ENCODE data around the gene SSR3. TPM values are rescaled to one million over a fixed set of nuclear protein-coding genes. Genes with fewer than 3 reads are reported as not detected.

Gene SSR3
- total and polyA plus RNA-seq, 2 of the 13 experiments (the other 11 are each of a cell fraction or from before 2014, with no cell fraction given), result 229 to 325 TPM

GRCh38 chr3:156582532-156583183, 27.7 kb upstream of the SSR3 start:
- Histone ChIP-seq H3K9ac (ENCODE audit: insufficient read depth, low read depth, low read length) (no peak overlapping the region), H2AFZ (ENCODE audit: low read length) (no peak overlapping the region), H3K4me3 (replicated peaks in 1 of 3; ENCODE audit: insufficient read depth in 1 of 3, low read depth in 2 of 3, low read length in 3 of 3) (no peak overlapping the region), H3K27ac (ENCODE audit: extremely low read length, insufficient read depth, low read length) (no peak overlapping the region), H3K27me3 (ENCODE audit: control insufficient read depth in 1 of 2, insufficient read depth in 2 of 2, low read length in 2 of 2) (no peaks in the 10 kb centered on the region), H3K4me2 (ENCODE audit: low read depth, low read length) (no peak overlapping the region), H3K36me3 (replicated peaks in 1 of 2; ENCODE audit: control insufficient read depth in 1 of 2, insufficient read depth in 2 of 2, low read length in 2 of 2) (no peaks in the 10 kb centered on the region), H4K20me1 (ENCODE audit: insufficient read depth, low read length) (no peaks in the 10 kb centered on the region), H3K4me1 (ENCODE audit: insufficient read depth, low read length) (peaks cover 11% of the 10 kb centered on the region; the same call in 1 of the 2 replicates), H3K9me3 (ENCODE audit: low read length) (no peaks in the 10 kb centered on the region), H3K79me2 (ENCODE audit: insufficient read depth, low read length) (no peaks in the 10 kb centered on the region)
- POLR2A ChIA-PET, result no interaction called here
- WGBS (ENCODE audit: low lambda C conversion rate), result 37% methylated on average over 4 of the region's 4 CpGs
- TF ChIP-seq SP5 (CRISPR knock-in tag; IDR thresholded peaks at IDR 0.05; ENCODE audit: borderline replicate concordance, low read depth) (no peak), ZNF770 (CRISPR knock-in tag; IDR thresholded peaks at IDR 0.05) (no peak)
- FAIRE-seq (no peak), ATAC-seq (no peak), DNase-seq (ENCODE audit: low spot score) (no peak)
- CTCF ChIA-PET (ENCODE audit: low intra/inter-chr PET ratio, low total read pairs), result no interaction called here
- in situ Hi-C loops (cut with HindIII; ENCODE audit: extremely low pct_ligation_motif_present, low pct_unique_long_range_greater_than_20kb) (no loop called here), intact Hi-C loops (cut with micrococcal nuclease; ENCODE audit: unreplicated experiment) (no loop called here)
- BruUV-seq (replicated peaks), result no TSS peak

- intact Hi-C loops (cut with micrococcal nuclease; ENCODE audit: unreplicated experiment) (no loop called here), in situ Hi-C loops (cut with HindIII; ENCODE audit: extremely low pct_ligation_motif_present, low pct_unique_long_range_greater_than_20kb) (no loop called here)
- ChIA-PET POLR2A (no interaction called here), CTCF (ENCODE audit: low intra/inter-chr PET ratio, low total read pairs) (no interaction called here)
- no peak for FAIRE-seq
- H3K4me1 ChIP-seq (ENCODE audit: insufficient read depth, low read length), result peaks cover 6% of the 10 kb centered on the region; the same call in 1 of the 2 replicates
- H3K36me3 ChIP-seq (replicated peaks in 1 of 2; ENCODE audit: control insufficient read depth in 1 of 2, insufficient read depth in 2 of 2, low read length in 2 of 2), result no peaks in the 10 kb centered on the region
- ATAC-seq, result no peak
- no peaks in the 10 kb centered on the region for H4K20me1 ChIP-seq (ENCODE audit: insufficient read depth, low read length)
- H3K27me3 ChIP-seq (ENCODE audit: control insufficient read depth in 1 of 2, insufficient read depth in 2 of 2, low read length in 2 of 2), result no peaks in the 10 kb centered on the region
- DNase-seq (ENCODE audit: low spot score), result no peak
- H3K4me2 ChIP-seq (ENCODE audit: low read depth, low read length), result no peak overlapping the region
- H3K9ac ChIP-seq (ENCODE audit: insufficient read depth, low read depth, low read length), result no peak overlapping the region
- H3K27ac ChIP-seq (ENCODE audit: extremely low read length, insufficient read depth, low read length), result no peak overlapping the region
- H3K79me2 ChIP-seq (ENCODE audit: insufficient read depth, low read length), result no peaks in the 10 kb centered on the region
- BruUV-seq (replicated peaks), result no TSS peak
- H3K9me3 ChIP-seq (ENCODE audit: low read length), result no peaks in the 10 kb centered on the region
- H2AFZ ChIP-seq (ENCODE audit: low read length), result no peak overlapping the region
- no peak overlapping the region for H3K4me3 ChIP-seq (replicated peaks in 1 of 3; ENCODE audit: insufficient read depth in 1 of 3, low read depth in 2 of 3, low read length in 3 of 3)
- TF ChIP-seq SNRNP70 (IDR thresholded peaks at IDR 0.05; ENCODE audit: low read depth, low read length), result no peak
- no peak for TF ChIP-seq ZNF318 (CRISPR knock-in tag; IDR thresholded peaks at IDR 0.05)
- TF ChIP-seq CREB3 (CRISPR knock-in tag; IDR thresholded peaks at IDR 0.05), result no peak
- TF ChIP-seq ATRX (CRISPR knock-in tag; IDR thresholded peaks at IDR 0.05; ENCODE audit: borderline replicate concordance), result no peak
Observed at GRCh38 chr3:156581954-156582353, 27.0 kb upstream of the SSR3 start.
